Common myeloid progenitor, CD34-positive (primary cell): ENCODE results near the gene C16orf90.

Source experiments
- CTCF ChIA-PET: fragments of 350-600 bp; sonication (Branson Sonifier 250); formaldehyde crosslinking; loops from one replicate; lab custom pipeline; 2021; ENCODE audit warnings: antibody characterized with exemption; lab: Charles Lee
- POLR2A ChIA-PET: fragments of 350-600 bp; sonication (Branson Sonifier 250); formaldehyde crosslinking; loops from one replicate; lab custom pipeline; 2021; ENCODE audit warnings: antibody characterized with exemption; lab: Charles Lee
- DNase-seq, 3 donors: peaks; one replicate each; pipeline versions ENCODE4 v3.0.0 to v3.0.0-alpha.2; 2013
- H3K27ac ChIP-seq, 2 experiments: 1 replicate in 1 of 2; 2 replicates in 1 of 2; pipeline ENCODE4 v1.7.0; 2013; ENCODE audit warnings: inconsistent platforms in 2 of 2, low read length in 2 of 2, mild to moderate bottlenecking in 2 of 2, low read depth in 1 of 2, moderate library complexity in 1 of 2; ENCODE audit not compliant: severe bottlenecking in 2 of 2, insufficient read depth in 1 of 2, poor library complexity in 1 of 2
- H3K27me3 ChIP-seq, 5 experiments: replicated peaks in 2 of 5; 1 replicate in 3 of 5; 2 replicates in 2 of 5; pipeline versions ENCODE4 v1.6.1 to v1.7.0; 2013; ENCODE audit warnings: low read length in 4 of 5, mild to moderate bottlenecking in 2 of 5, moderate library complexity in 2 of 5, inconsistent platforms in 1 of 5; ENCODE audit not compliant: insufficient read depth in 5 of 5, control insufficient read depth in 4 of 5
- H3K36me3 ChIP-seq, 4 experiments: 1 replicate in 2 of 4; 2 replicates in 2 of 4; pipeline versions ENCODE4 v1.6.1 to v1.7.0; 2013; ENCODE audit warnings: low read length in 3 of 4, control low read depth in 1 of 4, mild to moderate bottlenecking in 1 of 4; ENCODE audit not compliant: control insufficient read depth in 4 of 4, insufficient read depth in 4 of 4
- H3K4me1 ChIP-seq, 4 experiments: 1 replicate in 3 of 4; 2 replicates in 1 of 4; pipeline versions ENCODE4 v1.6.1 to v1.7.1; 2013; ENCODE audit warnings: low read length in 3 of 4, mild to moderate bottlenecking in 3 of 4, control low read depth in 1 of 4, inconsistent platforms in 1 of 4, moderate library complexity in 1 of 4; ENCODE audit not compliant: control insufficient read depth in 4 of 4, insufficient read depth in 4 of 4; ENCODE audit errors: control extremely low read depth in 1 of 4
- H3K4me3 ChIP-seq, 7 experiments: 1 replicate in 4 of 7; 2 replicates in 3 of 7; pipeline versions ENCODE4 v1.5.1 to v1.7.0; 2013; ENCODE audit warnings: mild to moderate bottlenecking in 7 of 7, low read length in 6 of 7, moderate library complexity in 6 of 7, inconsistent platforms in 2 of 7, low read depth in 2 of 7, control low read depth in 1 of 7; ENCODE audit not compliant: insufficient read depth in 4 of 7, control insufficient read depth in 1 of 7; ENCODE audit errors: extremely low read depth in 1 of 7
- H3K9me3 ChIP-seq, 5 experiments: 1 replicate in 4 of 5; 2 replicates in 1 of 5; pipeline versions ENCODE4 v1.6.1 to v1.7.1; 2013; ENCODE audit warnings: low read length in 4 of 5, mild to moderate bottlenecking in 2 of 5, inconsistent platforms in 1 of 5, low read depth in 1 of 5, moderate library complexity in 1 of 5; ENCODE audit not compliant: control insufficient read depth in 4 of 5, insufficient read depth in 2 of 5; ENCODE audit errors: control extremely low read depth in 1 of 5
- WGBS: methylation state at CpG from one replicate; pipeline ENCODE4 v1.1.5; 2013; ENCODE audit not compliant: insufficient coverage; 5-methylcytosine and 5-hydroxymethylcytosine counted together

Gene C16orf90

DNA sequence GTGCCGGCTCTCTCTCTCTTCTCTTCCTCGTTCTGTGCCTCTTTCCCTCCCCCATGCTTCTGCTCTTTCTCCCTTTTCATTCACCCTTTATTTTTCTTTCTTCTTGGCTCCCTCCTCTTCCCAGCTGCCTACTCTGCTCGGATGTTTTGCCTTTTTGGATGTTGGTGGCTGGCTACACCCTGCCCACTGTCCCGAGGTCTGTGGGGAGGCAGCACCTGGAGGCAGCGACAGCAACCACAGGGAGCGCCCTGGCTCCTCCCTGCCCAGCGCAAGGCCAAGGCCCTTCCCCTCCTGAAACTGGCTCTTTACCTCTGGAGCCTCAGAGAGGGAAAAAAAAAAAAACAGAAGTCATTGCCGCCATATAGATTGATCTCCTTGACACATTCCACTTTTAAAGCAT lies 25.6 kb upstream of the C16orf90 start:
- no peaks in the 10 kb centered on the region for H3K9me3 ChIP-seq
- H3K27me3 ChIP-seq: no peaks in the 10 kb centered on the region
- ChIA-PET CTCF (interaction anchor here (0.9 kb wide), 1 partner anchor 35 kb away, joined by 3 read pairs; no protein-coding TSS in a partner anchor), POLR2A (no interaction called here)
- H3K36me3 ChIP-seq: peaks cover 16 to 74% (median 37%) of the 10 kb centered on the region in 4 experiments
- H3K27ac ChIP-seq: no peak overlapping the region
- 97% methylated on average over 7 of the region's 8 CpGs for WGBS
- no peaks in the 10 kb centered on the region for H3K4me1 ChIP-seq
- no peak for DNase-seq
- no peak overlapping the region for H3K4me3 ChIP-seq

DNA sequence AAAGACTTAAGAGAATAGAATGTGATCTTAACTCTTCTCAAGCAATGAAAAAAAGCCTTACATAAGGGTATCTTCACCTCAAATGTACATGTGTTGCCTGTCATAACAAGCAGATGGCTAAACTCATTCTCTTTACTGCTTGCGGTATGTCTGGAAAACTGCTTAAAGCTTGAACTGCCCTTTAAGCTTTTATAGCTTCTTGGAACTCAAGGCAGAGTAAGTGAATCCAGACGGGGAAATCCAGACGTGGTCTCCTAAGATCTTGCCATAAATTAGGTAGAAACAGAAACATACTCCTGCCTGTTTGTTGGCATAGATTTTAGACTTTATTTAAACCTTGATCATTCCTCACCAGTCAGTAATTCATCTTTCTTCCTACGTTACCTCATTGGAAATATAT lies 25.1 kb upstream of the C16orf90 start:
- WGBS: 100% methylated on average over 2 of the region's 4 CpGs
- Histone ChIP-seq H3K9me3 (no peaks in the 10 kb centered on the region), H3K4me3 (no peak overlapping the region), H3K4me1 (no peaks in the 10 kb centered on the region), H3K36me3 (peaks cover 18 to 73% (median 38%) of the 10 kb centered on the region in 4 experiments), H3K27ac (no peak overlapping the region), H3K27me3 (no peaks in the 10 kb centered on the region)
- no peak for DNase-seq
- CTCF ChIA-PET: interaction anchor here (0.9 kb wide), 1 partner anchor 35 kb away, joined by 3 read pairs; no protein-coding TSS in a partner anchor
- POLR2A ChIA-PET: no interaction called here

DNA sequence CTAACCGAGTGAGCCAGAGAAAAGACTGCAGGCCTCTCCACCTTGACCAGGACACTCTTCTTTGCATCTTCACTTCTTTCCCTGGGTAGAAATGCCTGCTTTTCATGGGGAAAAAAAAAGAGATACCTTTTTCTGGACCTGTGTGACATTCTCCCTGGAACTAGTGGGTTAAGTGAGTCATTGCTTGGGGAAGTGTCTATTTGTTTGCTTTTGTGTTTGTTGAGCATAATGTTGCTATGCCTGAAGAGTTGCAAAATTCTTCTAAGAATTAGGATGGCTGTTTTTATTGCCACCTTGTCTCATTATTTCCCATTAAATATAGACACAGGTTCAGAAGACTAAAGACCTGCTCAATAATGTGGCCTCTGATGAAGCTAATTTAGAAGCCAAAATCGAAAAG lies 24.3 kb upstream of the C16orf90 start:
- DNase-seq: no peak
- ChIA-PET POLR2A (no interaction called here), CTCF (interaction anchor here (0.9 kb wide), 1 partner anchor 14 kb away, joined by 3 read pairs; no protein-coding TSS in a partner anchor)
- no peak overlapping the region for H3K4me3 ChIP-seq
- no peak overlapping the region for H3K27ac ChIP-seq
- H3K27me3 ChIP-seq: no peaks in the 10 kb centered on the region
- no peaks in the 10 kb centered on the region for H3K9me3 ChIP-seq
- 94% methylated on average over 2 of the region's 2 CpGs for WGBS
- peaks cover 22 to 72% (median 39%) of the 10 kb centered on the region in 4 experiments for H3K36me3 ChIP-seq
- H3K4me1 ChIP-seq: no peaks in the 10 kb centered on the region

DNA sequence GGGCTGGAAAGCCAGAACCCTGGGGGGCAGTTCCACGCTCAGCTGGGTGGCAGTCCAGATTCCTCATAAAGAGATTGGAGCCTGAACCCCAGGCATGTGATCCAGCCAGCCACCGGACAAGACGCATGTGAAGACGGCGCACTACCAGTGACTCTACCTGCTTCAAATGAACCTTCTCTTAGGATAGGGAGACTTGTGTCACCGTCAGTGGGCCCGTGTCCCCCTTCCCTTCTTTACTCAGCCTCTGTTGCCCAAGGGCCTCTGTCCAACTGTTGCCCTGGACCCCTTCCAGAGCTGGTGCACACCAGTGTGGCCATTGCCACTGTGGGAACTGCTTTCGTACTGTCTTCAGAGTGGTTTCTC lies 23.7 kb upstream of the C16orf90 start:
- no peak overlapping the region for H3K27ac ChIP-seq
- H3K36me3 ChIP-seq: peaks cover 22 to 76% (median 42%) of the 10 kb centered on the region in 4 experiments
- no peaks in the 10 kb centered on the region for H3K9me3 ChIP-seq
- WGBS: 99% methylated on average over 8 of the region's 8 CpGs
- POLR2A ChIA-PET: no interaction called here
- H3K4me3 ChIP-seq: no peak overlapping the region
- no peak for DNase-seq
- CTCF ChIA-PET: interaction anchor here (0.9 kb wide), 1 partner anchor 13 kb away, joined by 3 read pairs; no protein-coding TSS in a partner anchor
- no peaks in the 10 kb centered on the region for H3K4me1 ChIP-seq
- H3K27me3 ChIP-seq: no peaks in the 10 kb centered on the region

DNA sequence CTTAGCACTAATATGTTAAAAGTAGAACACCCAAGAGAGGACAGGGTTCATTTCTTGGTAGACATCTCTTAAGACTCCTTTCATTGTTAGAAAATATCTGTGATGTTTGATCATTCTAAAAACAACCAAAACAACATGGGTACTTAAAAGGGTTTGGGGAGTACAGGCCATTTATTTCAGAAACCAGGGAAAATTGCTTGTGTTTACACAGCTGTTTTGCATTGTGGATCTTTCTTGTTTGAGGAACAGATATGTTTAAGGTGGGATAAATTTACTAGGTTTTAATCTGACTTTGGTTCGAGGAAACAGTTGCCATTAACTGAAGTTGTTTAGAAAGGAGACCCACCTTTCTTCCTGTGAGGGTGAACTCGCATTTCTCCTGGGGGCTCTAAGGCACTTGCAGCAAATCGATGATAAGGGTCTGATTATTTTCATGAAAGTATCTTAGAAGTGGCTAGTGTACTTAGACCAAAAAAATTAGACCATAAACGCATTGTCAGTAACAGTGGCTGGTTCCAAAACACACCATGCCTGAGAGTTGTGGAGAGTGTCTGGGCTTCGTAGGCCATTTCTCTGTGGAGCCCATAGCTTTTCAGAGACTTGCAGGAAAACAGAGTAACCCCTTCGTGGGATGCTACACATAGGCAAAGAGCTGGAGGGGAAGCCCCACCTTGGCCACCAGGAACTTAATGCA lies 23.1 kb upstream of the C16orf90 start:
- POLR2A ChIA-PET: no interaction called here
- WGBS: 100% methylated on average over 6 of the region's 6 CpGs
- H3K4me1 ChIP-seq: no peaks in the 10 kb centered on the region
- DNase-seq: no peak
- peaks cover 24 to 76% (median 43%) of the 10 kb centered on the region in 4 experiments for H3K36me3 ChIP-seq
- no peaks in the 10 kb centered on the region for H3K27me3 ChIP-seq
- CTCF ChIA-PET: interaction anchor here (0.9 to 1.1 kb wide), 2 partner anchors 13 kb away, joined by 3 read pairs; no protein-coding TSS in a partner anchor
- H3K9me3 ChIP-seq: no peaks in the 10 kb centered on the region
- H3K27ac ChIP-seq: no peak overlapping the region
- no peak overlapping the region for H3K4me3 ChIP-seq

DNA sequence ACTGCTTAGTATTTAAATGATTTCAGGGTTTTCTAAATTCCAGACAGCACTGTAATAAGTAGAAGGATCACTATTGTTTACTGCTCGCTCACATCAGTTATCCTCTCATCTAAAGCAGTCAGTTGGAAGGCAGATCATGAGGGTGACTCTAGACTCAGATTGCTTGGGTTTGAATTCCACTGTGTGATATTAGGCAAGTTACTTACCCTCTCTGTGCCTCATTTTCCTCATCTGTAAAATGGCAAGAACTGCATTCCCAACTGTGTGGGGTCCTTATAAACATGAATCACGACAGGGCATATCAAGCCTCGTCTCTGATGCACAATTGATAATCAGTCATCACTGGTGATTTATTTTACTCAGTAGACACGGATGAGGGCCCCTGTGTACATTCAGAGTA lies 20.6 kb upstream of the C16orf90 start:
- Histone ChIP-seq H3K4me1 (no peaks in the 10 kb centered on the region), H3K4me3 (no peak overlapping the region), H3K36me3 (peaks cover 23 to 83% (median 51%) of the 10 kb centered on the region in 4 experiments), H3K27ac (no peak overlapping the region), H3K9me3 (no peaks in the 10 kb centered on the region), H3K27me3 (no peaks in the 10 kb centered on the region)
- 100% methylated on average over 3 of the region's 4 CpGs for WGBS
- ChIA-PET POLR2A (no interaction called here), CTCF (no interaction called here)
- no peak for DNase-seq

DNA sequence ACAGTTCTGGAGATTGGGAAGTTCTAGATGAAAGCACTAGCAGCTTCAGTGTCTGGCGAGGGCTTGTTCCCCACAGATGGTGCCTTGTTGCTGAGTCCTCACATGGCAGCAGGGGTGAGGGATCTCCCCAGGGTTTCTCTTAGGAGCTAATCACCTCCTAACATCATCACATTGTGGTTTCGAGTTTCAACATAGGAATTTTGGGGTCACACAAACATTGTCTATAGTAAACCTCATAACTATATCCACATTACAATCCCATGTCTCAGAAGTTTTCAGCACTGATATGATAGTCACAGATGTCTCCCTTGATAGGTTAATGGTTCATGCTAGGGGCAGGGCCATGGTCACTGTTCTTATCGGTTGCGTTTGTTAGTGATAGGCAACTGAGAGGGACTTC lies 19.3 kb upstream of the C16orf90 start:
- no peak for DNase-seq
- Histone ChIP-seq H3K27ac (no peak overlapping the region), H3K9me3 (no peaks in the 10 kb centered on the region), H3K4me1 (peaks cover 0 to 1% (median 1%) of the 10 kb centered on the region in 4 experiments), H3K36me3 (peaks cover 22 to 77% (median 51%) of the 10 kb centered on the region in 4 experiments), H3K27me3 (no peaks in the 10 kb centered on the region), H3K4me3 (no peak overlapping the region)
- POLR2A ChIA-PET: no interaction called here
- 96% methylated on average over 4 of the region's 4 CpGs for WGBS
- CTCF ChIA-PET: interaction anchor here (0.9 kb wide), 1 partner anchor 10 kb away, joined by 3 read pairs; no protein-coding TSS in a partner anchor
